Measurements from ENCODE around the gene COP1. TPM values are rescaled to one million over a fixed set of nuclear protein-coding genes. Genes with fewer than 3 reads are reported as not detected.

COP1 gene
- total RNA-seq, 1 experiment from 2014 or later, result 36.0 TPM

GRCh38 chr1:175914115-175914514 is 293.0 kb downstream of the COP1 start:
- peaks cover 99% of the 10 kb centered on the region for H3K27me3 Mint-ChIP-seq (ENCODE audit: low read depth)
- peaks cover 18% of the 10 kb centered on the region for H3K9me3 Mint-ChIP-seq
- POLR2A ChIA-PET, result no interaction called here
- H3K4me1 Mint-ChIP-seq, result peaks cover 12% of the 10 kb centered on the region
- no peak overlapping the region for H3K4me3 Mint-ChIP-seq
- CTCF ChIA-PET, result no interaction called here
- H3K27ac Mint-ChIP-seq, result no peak overlapping the region
- H3K36me3 Mint-ChIP-seq, result peaks cover 15% of the 10 kb centered on the region
- ATAC-seq (no peak), DNase-seq (ENCODE audit: low spot score) (no peak)
- TF ChIP-seq IRF2 (CRISPR knock-in tag; IDR thresholded peaks at IDR 0.05; ENCODE audit: borderline replicate concordance, low read depth) (no peak), CDX4 (CRISPR knock-in tag; IDR thresholded peaks at IDR 0.05; ENCODE audit: borderline replicate concordance) (no peak), ATF3 (CRISPR knock-in tag; conservative IDR thresholded peaks at IDR 0.05) (no peak), USF2 (CRISPR knock-in tag; IDR thresholded peaks at IDR 0.05) (no peak), ZNF396 (CRISPR knock-in tag; IDR thresholded peaks at IDR 0.05; ENCODE audit: borderline replicate concordance) (no peak)

GRCh38 chr1:175911138-175911537 is 295.9 kb downstream of the COP1 start:
- Mint-ChIP-seq H3K27ac (no peak overlapping the region), H3K4me3 (no peak overlapping the region), H3K36me3 (peaks cover 15% of the 10 kb centered on the region), H3K27me3 (ENCODE audit: low read depth) (peaks cover 99% of the 10 kb centered on the region), H3K9me3 (peaks cover 18% of the 10 kb centered on the region), H3K4me1 (peaks cover 3% of the 10 kb centered on the region; the same call in 1 of the 2 replicates)
- DNase-seq (ENCODE audit: low spot score), result no peak
- POLR2A ChIA-PET, result no interaction called here
- CTCF ChIA-PET, result no interaction called here
- ATAC-seq, result no peak
- TF ChIP-seq NFE2L1 (CRISPR knock-in tag; IDR thresholded peaks at IDR 0.05) (no peak), E2F1 (CRISPR knock-in tag; IDR thresholded peaks at IDR 0.05) (no peak), ZNF532 (CRISPR knock-in tag; IDR thresholded peaks at IDR 0.05; ENCODE audit: borderline replicate concordance) (no peak), NFATC4 (CRISPR knock-in tag; IDR thresholded peaks at IDR 0.05) (no peak), ELF4 (CRISPR knock-in tag; IDR thresholded peaks at IDR 0.05; ENCODE audit: low read depth) (no peak), CREM (CRISPR knock-in tag; IDR thresholded peaks at IDR 0.05) (no peak), AFF4 (CRISPR knock-in tag; IDR thresholded peaks at IDR 0.05; ENCODE audit: borderline replicate concordance) (no peak), ZNF416 (CRISPR knock-in tag; IDR thresholded peaks at IDR 0.05) (no peak), TEAD1 (CRISPR knock-in tag; IDR thresholded peaks at IDR 0.05) (no peak), NR3C1 (CRISPR knock-in tag; conservative IDR thresholded peaks at IDR 0.05; ENCODE audit: low read depth) (no peak), FOXP1 (CRISPR knock-in tag; IDR thresholded peaks at IDR 0.05; ENCODE audit: borderline replicate concordance) (no peak), USF2 (CRISPR knock-in tag; IDR thresholded peaks at IDR 0.05) (no peak), NFYB (CRISPR knock-in tag; conservative IDR thresholded peaks at IDR 0.05; ENCODE audit: low read depth) (no peak), RORB (CRISPR knock-in tag; IDR thresholded peaks at IDR 0.05) (no peak), SMAD3 (CRISPR knock-in tag; IDR thresholded peaks at IDR 0.05; ENCODE audit: borderline replicate concordance) (no peak), RELA (CRISPR knock-in tag; IDR thresholded peaks at IDR 0.05; ENCODE audit: borderline replicate concordance) (no peak), SMAD4 (CRISPR knock-in tag; IDR thresholded peaks at IDR 0.05) (no peak)
